NCI-H446 (cell line): ENCODE data around the gene DIAPH3.

Experiments
- DNase-seq, 2 experiments: peaks; one replicate each; lab custom pipeline; 2025; lab: John Stamatoyannopoulos, UW

The DIAPH3 gene

DNA sequence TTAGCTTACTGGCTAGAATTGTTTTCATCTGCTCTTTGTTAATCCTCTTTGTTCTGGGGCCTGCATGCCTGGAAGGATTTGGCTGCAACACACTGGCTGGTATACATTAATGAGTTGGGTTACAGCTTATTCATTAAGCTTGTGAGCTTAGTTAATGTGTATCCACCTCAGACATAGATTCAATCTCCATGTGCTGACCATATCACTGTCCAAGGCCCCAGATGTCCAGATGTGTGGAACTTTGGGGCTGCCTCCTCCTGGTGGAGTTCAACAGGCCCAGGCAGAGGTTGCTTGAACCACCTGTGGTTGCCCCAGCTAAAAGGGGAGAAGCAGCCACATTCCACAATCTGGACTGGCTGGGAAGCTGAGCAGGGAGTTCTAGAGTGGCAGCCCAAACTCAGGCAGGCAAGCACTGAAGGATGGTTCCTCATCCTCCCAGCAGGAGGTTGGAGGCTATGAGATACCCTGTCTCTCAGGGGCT lies 5.4 kb downstream of the DIAPH3 start:
- no peak for DNase-seq

DNA sequence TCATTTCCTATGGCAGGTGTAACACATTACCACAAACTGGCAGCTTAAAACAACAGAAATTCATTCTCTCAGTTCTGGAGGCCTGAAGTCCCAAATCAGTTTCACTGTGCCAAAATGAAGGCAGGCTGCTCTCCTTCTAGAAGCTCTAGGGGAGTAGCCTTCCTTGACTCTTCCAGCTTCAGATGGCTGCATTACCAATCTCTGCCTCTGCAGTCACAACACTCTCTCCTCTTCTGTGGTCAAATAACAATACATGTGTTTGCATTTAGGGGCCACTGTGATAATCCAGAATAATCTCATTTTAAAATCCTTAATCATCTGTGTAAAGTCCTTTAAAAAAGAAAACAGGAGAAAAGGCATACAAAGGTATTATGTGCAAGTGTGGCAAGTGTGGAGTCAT lies 7.8 kb downstream of the DIAPH3 start:
- no peak for DNase-seq

DNA sequence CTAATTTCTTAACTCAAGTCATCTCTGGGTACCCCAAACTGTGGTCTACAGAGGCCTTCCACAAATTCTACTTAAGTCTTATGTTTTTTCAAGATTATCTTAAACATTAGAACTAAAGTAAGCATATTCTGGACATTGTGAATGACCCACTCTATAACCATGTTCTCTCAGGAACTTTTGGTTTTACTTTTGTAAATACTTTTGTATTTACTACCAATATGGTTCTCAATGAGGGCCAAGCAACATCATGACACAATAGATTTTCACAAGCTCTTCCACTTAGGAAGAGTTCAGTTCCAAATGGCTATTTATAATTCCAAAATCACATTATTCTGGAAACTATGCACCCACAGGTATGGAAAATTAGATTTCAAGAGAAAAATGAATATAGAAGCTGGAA lies 10.8 kb downstream of the DIAPH3 start:
- no peak for DNase-seq

DNA sequence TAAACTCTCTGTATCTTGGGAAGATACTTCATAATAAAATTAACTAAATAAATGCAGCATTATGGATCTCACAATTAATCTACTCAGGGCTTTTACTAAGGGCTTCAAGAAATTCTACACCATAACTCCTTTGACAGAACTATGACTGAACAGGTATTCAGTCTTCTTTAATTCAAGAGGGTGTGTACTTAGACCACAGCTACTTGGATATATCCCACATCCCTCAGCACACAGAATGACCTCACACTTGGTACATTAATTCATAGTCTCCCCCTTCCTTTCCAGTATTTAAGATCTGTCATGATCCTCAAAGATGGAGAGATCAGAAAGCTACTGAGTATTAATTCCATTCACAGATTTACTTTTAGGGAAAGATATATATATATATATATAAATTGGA lies 11.6 kb downstream of the DIAPH3 start:
- no peak for DNase-seq

DNA sequence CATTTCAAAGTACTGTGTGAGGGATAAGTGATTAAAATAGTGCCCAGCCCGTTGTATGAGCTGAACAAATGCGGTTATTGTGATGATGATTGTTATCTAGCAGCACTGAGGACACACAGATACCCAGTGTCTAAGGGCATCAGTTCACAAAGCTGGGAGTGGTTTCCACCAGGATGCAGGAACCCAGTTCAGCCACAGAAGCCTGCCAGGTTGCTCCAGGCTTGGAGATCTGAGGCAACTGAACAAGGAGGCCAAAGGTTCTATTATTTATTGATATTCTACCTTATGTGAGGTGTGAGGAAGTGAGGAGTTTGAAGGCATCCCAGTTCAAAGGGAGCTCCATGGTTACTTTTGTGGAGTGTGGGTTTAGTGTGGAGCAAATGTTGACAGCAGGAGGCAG lies 13.2 kb downstream of the DIAPH3 start:
- no peak for DNase-seq

DNA sequence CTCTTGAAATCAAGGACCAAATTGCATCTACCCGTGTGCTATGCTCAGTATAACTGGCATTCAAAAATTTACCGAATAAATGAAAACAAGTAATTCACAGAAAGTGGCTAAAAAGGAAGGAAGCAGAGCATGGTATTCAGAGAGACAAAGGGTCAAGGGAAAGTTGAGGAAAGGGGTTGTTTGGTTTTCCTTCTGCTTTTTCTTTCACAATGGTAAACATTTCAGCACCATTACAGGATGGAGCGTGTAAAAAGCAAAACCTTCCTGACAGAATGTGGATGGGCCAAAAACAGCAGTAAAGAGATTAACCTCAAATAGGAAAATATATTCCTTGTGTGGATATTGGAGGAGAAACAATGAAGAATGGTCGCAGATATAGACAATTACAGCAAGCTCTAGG lies 14.8 kb downstream of the DIAPH3 start:
- DNase-seq = no peak

DNA sequence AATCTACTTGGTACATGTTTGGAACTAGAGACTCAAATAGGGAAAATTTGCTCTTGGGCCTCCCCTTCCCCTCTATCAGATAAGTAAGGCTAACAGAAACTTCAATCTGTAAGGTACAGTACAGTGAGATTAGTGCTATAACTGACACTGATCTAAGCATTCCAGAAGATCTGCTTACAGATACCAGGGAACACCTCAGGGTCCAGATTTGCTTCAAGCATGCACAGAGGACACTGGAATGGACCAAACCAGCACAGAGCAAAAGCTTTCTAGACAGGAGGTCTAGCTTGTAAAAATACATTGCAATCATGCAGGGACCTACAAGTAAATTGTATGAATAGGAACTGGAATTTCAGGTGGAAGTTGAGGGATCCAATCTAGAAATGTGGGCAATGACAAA lies 16.4 kb downstream of the DIAPH3 start:
- DNase-seq = no peak

DNA sequence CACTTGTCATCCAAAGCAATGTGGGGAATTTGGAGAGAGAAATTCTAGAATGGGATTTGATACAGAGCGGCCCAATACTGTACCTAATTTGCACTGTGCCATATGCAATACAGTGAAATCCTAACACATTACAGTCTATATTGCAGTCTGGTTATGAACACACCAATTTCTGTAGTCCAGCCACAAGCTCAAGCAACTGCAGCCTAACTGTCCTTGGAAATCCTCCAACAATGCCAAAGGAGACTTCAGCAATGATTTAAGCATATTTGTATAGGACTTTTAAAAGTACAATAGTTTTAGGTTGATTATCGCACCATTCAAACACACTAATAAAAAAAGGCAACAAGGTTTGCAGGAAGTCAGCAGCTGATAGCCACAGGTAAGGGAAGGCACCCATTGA lies 17.3 kb downstream of the DIAPH3 start:
- DNase-seq = no peak

DNA sequence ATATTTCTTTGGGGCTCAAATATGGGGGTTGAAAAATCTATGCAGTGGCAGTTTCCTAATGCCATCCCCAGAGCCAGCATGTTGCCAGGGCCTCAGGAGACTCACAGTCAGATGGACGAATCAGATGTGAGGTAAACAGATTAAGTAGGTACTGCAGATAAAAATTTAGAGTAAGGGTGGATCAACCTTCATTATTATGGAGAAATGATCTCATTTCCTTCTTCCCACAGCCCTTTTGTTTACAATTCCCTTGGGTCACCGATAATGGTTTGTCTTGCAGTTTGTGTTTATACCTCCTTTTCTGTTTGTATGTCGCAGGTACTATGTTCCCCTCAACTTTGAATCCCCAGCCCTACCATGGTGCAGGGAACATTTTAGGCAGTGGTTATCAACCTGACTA lies 20.0 kb downstream of the DIAPH3 start:
- no peak for DNase-seq

DNA sequence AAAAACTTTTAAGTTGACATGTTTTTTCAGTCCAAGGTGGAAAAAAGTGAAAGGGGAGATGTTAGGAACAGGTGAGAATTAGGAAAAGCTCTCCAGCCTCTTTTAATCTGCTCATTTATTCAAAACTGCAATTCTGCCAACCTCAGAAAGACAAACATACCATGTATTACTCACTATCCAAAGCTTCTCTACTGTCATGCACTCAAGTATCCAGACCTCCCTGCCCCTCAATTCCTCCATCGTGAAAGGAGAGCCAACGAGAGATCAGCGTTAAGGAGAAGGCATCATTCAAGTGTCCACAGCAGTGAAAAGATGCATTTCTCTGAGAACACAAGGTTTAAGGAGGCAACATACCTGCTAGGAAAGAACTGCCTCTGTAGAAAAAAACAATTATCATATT lies 24.5 kb downstream of the DIAPH3 start:
- DNase-seq = no peak

DNA sequence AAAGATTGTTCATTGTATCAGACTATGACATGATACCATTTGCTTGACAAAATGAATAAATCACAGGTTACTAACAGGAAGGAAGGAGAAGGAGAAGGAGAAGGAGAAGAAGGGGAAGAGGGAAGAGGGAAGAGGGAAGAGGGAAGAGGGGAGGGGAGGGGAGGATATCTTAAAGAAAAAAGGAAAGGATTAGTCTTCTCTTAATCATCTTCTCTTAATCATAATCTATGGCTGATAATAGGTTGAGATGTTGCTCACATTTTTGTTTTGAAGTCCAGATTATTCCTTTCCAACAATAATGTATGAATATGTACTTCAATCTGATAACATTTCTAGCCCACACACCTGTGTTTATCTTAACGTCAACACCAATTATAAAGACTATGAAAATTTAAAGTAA lies 25.1 kb downstream of the DIAPH3 start:
- DNase-seq = no peak

DNA sequence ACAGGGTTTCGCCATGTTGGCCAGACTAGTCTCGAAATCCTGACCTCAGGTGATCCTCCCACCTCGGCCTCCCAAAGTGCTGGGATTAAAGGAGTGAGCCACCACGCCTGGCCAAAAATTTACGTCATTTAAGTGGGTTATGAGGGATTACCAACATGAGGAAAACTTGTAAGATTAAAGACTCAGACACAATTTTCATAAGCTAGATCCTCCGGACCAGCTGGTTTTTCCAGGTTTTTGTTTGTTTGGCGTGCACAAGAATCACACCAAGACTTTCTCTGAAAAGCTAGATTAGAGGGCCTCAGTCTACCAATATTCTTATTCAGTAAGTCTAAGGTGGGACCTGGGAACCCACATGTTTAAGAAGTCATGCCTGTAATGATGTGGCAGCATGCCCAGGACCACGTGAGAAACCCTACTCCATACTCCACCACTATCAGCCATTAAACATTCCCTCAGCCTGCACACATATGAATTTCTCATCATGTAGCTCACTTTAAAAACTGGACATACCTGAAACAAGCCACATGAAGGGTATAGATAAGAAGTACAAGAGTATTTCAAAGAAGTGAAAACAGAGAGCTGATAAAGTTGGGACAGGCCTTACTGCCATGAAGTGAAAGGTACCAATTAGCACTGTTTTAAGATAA lies 25.7 kb downstream of the DIAPH3 start:
- DNase-seq = no peak

DNA sequence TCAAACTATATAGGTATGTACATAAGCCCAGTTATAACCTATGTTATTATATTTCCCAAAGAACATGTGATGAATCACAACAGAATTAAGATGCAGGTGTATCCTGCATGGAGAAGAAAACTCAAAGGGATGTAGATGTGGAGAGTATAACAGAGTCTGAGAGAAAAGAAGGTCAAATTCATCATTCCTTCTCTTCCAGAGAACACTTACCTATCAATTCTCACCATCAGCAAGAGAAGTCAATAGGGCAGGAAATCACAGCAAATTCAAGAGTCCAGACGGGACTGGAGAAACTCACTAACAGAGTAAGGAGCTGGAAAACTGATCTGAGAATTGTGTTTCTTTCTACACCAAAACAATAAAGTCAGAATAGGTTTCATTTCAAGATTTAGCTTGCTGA lies 28.4 kb downstream of the DIAPH3 start:
- no peak for DNase-seq

DNA sequence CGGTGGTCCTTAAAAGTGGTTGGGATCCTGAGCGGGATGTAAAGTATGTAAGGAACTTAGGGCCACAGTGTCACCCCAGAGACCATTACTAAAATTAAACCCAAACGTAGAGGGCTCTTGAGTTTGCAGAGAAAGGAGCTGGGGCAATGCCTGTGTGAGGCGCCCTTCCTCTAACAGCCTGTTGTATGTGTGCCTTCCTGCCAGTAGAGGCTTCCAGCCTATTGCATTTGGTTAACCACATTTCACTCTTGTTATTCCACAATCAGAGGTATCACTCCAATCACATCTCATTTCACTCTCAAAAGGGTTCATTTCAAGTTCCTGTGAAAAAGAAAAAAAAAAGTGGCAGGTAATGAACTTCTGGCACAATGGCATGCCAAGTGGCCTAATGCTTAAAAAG lies 29.4 kb downstream of the DIAPH3 start:
- no peak for DNase-seq

DNA sequence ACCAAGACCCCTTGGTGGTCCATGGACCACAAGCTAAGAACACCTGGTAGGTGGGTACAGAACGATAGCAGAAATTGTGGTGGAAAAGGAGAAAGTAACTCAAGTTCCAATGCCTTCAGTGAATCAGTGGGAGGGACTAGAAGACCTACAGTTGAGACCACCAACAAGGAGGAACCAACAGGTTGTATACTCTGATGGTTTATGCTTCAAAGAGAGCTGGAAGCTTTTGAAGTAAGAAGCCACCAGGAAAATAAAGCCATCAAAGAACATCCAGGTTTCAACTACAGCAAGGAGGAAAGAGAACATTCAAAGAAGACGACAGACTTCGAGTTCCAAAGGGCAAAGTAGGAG lies 42.4 kb downstream of the DIAPH3 start:
- DNase-seq = no peak

DNA sequence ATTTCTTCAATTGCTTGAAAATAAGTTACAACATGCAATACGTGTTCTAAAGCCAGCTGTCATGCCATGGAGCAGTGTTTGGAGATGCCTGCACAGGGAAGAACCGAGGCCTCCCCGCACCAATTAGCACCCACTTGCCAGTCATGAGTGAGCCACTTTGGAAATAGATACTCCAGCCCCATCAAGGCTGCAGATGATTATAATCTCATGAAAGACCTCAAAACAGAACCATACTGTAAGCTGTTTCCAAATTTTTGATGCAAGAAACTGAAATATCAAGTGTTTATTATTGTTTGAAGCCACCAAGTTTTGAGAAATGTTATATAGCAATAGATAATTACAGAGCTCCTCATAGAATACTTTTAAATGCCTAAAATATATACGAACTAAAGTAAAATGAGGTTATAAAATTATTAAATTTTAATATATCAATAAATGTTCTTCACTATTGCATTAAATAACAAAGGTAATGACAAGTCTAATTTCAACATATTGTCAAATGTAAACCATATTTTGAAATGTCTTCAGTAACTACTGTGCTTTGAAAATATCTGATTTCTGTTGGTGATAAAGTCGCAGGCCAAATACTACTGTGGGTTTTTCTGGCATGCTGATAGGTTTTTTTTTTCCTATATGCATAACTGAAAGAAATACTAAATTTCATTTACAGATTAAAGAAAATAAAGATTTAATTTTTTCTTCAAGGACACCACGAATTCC lies 43.0 kb downstream of the DIAPH3 start:
- DNase-seq = no peak

DNA sequence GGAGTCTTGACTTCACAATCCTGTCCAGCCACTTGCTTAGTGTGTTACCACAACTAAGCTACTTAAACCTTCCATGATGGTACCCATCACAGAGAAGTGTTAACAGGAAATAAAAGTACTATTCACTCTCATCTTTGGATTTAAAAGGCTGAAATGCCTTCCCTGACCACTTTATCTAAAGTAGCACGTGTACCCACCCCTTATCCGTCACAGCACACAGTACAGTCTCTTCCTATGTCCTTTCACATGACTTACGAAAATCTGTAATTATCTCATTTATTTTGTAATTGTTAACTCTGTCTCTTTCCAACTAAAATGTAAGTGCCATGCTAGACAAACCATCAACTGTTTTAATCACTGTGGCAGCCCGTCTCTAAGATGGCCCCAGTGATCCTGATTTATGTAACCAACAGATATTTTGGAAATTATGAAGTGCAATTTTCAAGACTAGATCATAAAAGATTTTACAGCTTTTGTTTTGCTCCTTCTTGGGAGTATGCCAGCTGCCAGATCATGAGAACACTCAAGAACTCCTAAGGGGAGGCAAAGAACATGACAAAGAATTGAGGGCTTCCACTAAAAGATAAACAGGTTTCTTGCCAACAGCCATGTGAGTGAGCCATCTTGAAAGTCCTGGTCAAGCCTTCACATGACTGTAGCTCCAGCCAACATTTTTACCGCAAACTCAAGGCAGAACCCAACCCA lies 44.9 kb downstream of the DIAPH3 start:
- DNase-seq = no peak

DNA sequence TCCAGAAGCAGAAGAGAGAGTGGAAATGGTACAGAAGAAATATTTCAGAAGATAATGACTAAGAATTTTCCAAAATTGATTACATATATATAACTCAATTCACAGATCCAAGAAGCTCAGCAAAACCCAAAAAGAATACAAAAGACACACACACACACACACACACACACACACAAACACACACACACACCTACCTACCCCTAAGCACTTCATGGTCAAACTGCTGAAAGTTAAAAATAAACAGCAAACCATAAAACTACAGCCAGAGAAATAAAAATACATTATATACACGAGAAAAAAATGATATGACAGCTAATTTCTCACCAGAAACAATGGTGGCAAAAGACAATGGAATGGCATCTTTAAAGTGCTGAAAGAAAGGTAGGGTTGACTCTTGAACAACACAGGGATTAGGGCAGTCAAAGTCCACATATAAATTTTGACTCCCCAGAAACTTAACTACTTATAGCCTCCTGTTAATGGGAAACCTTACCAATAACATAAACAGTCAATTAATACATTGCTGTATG lies 49.2 kb downstream of the DIAPH3 start:
- DNase-seq = no peak

DNA sequence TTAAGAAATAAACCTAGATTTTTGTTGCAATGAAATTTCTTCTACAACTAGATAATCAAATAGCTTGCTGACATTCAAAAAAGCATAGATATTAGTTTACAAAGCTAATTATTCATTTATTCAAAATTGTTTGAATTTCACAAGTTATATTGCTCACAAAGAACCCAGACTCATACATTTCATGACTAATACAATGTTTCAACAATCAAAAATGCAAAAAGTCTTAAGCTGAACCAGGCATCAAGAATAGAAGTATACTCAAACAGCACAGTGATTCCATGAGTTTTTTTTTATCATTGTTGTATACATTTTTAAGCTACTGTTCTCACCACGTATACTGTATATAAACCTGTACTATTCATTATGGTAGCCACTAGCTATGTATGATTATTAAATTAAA lies 51.0 kb downstream of the DIAPH3 start:
- no peak for DNase-seq

DNA sequence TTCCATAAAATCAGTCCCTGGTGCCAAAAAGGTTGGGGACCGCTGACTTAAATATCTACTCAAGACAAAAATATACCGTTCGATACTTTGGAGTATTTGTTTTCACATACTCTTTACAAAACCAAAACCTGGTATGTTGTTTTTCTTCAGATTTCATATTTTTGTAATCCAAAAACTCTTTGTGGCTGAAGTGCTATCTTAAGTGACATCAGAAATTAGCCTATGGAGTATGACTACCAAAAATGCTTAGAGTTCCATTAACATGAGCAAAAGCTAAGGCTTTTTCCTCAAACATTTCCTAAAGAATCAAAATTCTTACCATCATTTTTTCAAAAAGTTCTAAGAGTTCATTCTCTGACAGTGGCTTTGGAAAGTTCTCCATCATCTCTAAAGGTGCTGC lies 52.0 kb downstream of the DIAPH3 start:
- no peak for DNase-seq

DNA sequence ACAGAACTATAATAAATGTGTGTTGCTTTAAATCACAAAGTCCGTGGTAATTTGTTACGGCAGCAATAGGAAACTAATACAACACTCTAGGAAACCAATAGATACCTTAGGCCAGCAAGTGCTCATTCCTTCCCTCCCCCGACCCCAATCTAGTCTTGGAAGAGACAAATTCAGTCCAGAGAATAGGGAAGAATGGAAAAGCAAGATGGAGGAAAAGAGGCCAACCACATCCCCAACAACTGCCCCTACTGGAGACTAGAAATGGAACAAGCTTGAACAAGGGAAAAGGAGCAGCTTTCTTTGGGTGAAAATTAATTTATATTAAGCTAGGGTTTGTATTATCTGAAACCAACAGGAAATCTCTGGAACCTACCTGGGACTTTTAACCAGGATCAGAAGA lies 54.4 kb downstream of the DIAPH3 start:
- DNase-seq = no peak

DNA sequence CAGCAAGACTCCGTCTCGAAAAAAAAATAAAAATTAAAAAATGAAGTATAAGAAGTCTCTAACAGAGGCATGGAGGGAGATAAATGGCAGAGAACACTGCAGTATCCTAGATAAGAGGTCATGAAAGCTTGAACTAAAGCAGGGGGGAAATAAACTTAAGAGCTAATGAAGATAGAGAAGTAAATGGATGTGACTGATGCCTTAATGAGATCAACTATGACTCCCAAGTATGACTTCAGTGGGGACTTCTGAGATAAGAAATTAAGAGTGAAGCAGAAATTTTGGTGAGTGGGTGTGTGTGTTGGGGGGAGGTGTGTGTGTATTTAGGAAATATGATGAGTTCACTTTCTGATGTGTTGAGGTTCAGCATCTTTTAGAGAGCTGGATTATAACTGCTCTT lies 55.1 kb downstream of the DIAPH3 start:
- no peak for DNase-seq
